ENCODE results near the gene TCTN1. TPM values are rescaled to one million over a fixed set of nuclear protein-coding genes. Genes with fewer than 3 reads are reported as not detected.

TCTN1 gene
- total RNA-seq, 1 donor, result 45.2 TPM

GRCh38 chr12:110578694-110579534 is 35.0 kb upstream of the TCTN1 start:
- Histone ChIP-seq H3K27ac (ENCODE audit: low read depth, low read length) (peak overlapping the region; percentile 96), H4K20me1 (ENCODE audit: insufficient read depth, low read length) (peaks cover 23% of the 10 kb centered on the region), H2AFZ (ENCODE audit: low read length) (no peak overlapping the region), H3K79me2 (ENCODE audit: insufficient read depth, low read length) (peaks cover 77% of the 10 kb centered on the region), H3K4me3 (ENCODE audit: insufficient read depth, low read length) (peak overlapping the region; percentile 2), H3K9me3 (ENCODE audit: low read depth, low read length) (no peaks in the 10 kb centered on the region), H3K4me2 (ENCODE audit: insufficient read depth, low read length) (peak overlapping the region; percentile 74), H3K36me3 (ENCODE audit: insufficient read depth, low read length) (no peaks in the 10 kb centered on the region), H3K4me1 (ENCODE audit: insufficient read depth, low read length) (peaks cover 25% of the 10 kb centered on the region), H3K27me3 (ENCODE audit: insufficient read depth, low read length) (no peaks in the 10 kb centered on the region)
- no peak for TF ChIP-seq CTCF (IDR thresholded peaks at IDR 0.05; ENCODE audit: extremely low read depth, low read depth, low read length)
- no peak for DNase-seq (ENCODE audit: insufficient read length, low spot score, missing footprints)

GRCh38 chr12:110579535-110580253 is 34.2 kb upstream of the TCTN1 start:
- H3K9me3 ChIP-seq (ENCODE audit: low read depth, low read length), result no peaks in the 10 kb centered on the region
- no peaks in the 10 kb centered on the region for H3K36me3 ChIP-seq (ENCODE audit: insufficient read depth, low read length)
- no peak overlapping the region for H2AFZ ChIP-seq (ENCODE audit: low read length)
- H3K4me1 ChIP-seq (ENCODE audit: insufficient read depth, low read length), result peaks cover 25% of the 10 kb centered on the region
- TF ChIP-seq CTCF (IDR thresholded peaks at IDR 0.05; ENCODE audit: extremely low read depth, low read depth, low read length), result no peak
- H3K79me2 ChIP-seq (ENCODE audit: insufficient read depth, low read length), result peaks cover 70% of the 10 kb centered on the region
- no peak overlapping the region for H3K4me2 ChIP-seq (ENCODE audit: insufficient read depth, low read length)
- peaks cover 23% of the 10 kb centered on the region for H4K20me1 ChIP-seq (ENCODE audit: insufficient read depth, low read length)
- H3K27me3 ChIP-seq (ENCODE audit: insufficient read depth, low read length), result no peaks in the 10 kb centered on the region
- no peak overlapping the region for H3K27ac ChIP-seq (ENCODE audit: low read depth, low read length)
- no peak for DNase-seq (ENCODE audit: insufficient read length, low spot score, missing footprints)
- H3K4me3 ChIP-seq (ENCODE audit: insufficient read depth, low read length), result no peak overlapping the region

- Histone ChIP-seq H3K9me3 (ENCODE audit: low read depth, low read length) (no peaks in the 10 kb centered on the region), H3K4me1 (ENCODE audit: insufficient read depth, low read length) (peaks cover 25% of the 10 kb centered on the region), H3K27me3 (ENCODE audit: insufficient read depth, low read length) (no peaks in the 10 kb centered on the region), H4K20me1 (ENCODE audit: insufficient read depth, low read length) (peaks cover 23% of the 10 kb centered on the region), H3K36me3 (ENCODE audit: insufficient read depth, low read length) (no peaks in the 10 kb centered on the region), H3K4me2 (ENCODE audit: insufficient read depth, low read length) (peak overlapping the region; percentile 87), H3K79me2 (ENCODE audit: insufficient read depth, low read length) (peaks cover 50% of the 10 kb centered on the region), H3K27ac (ENCODE audit: low read depth, low read length) (peak overlapping the region; percentile 73), H2AFZ (ENCODE audit: low read length) (peak overlapping the region; percentile 87), H3K4me3 (ENCODE audit: insufficient read depth, low read length) (peak overlapping the region; percentile 92)
- peak; percentile 68 for DNase-seq (ENCODE audit: insufficient read length, low spot score, missing footprints)
- no peak for TF ChIP-seq CTCF (IDR thresholded peaks at IDR 0.05; ENCODE audit: extremely low read depth, low read depth, low read length)
Measured at GRCh38 chr12:110581931-110582275, 32.0 kb upstream of the TCTN1 start.
